Esophagus squamous epithelium (tissue), 4 donors: ENCODE data around the gene CYSTM1.

Source experiments
- CTCF ChIP-seq, 6 experiments: fragments of 450-650 bp in 4 of 6; fragments of 200-600 bp in 2 of 6; sonication (generic) in 2 of 6; IDR thresholded peaks; one replicate each; pipeline ENCODE4 v1.5.1; 2016 to 2019; ENCODE audit warnings: antibody characterized with exemption in 6 of 6, mild to moderate bottlenecking in 4 of 6, moderate library complexity in 4 of 6
- POLR2A ChIP-seq, 4 donors: fragments of 450-650 bp; IDR thresholded peaks; one replicate each; pipeline ENCODE4 v1.6.1; 2017; ENCODE audit warnings: antibody characterized with exemption in 4 of 4, mild to moderate bottlenecking in 4 of 4, moderate library complexity in 3 of 4

GRCh38 chr5:140172483-140172882, 2.5 kb upstream of the CYSTM1 start:
- TF ChIP-seq CTCF (IDR thresholded peaks at IDR 0.05) (no peak), POLR2A (IDR thresholded peaks at IDR 0.05) (no peak)
